Left cardiac atrium (tissue), 4 donors: ENCODE data around the gene IL1RAPL2. TPM values are rescaled to one million over a fixed set of nuclear protein-coding genes. Genes with fewer than 3 reads are reported as not detected.

Source experiments
- ATAC-seq, 2 donors: fragments of 200-7000 bp; cut with Tn5 transposase; one replicate each; pipeline ENCODE4 v1.9.1; 2020; ENCODE audit warnings: mild to moderate bottlenecking in 2 of 2, moderate library complexity in 2 of 2
- DNase-seq: peaks from one replicate; pipeline ENCODE4 v3.0.0-alpha.2; 2020
- intact Hi-C, 2 donors: fragments of 100-400 bp; cut with DNase I; formaldehyde crosslinking; loops; one replicate each; pipeline versions ENCODE4 v1.14.1 to v1.15.1; 2022 to 2023
- total RNA-seq, 2 donors: library from RNA; stranded (reverse); fragmentation: NEBNext Ultra II Directional; extraction: Animal tissue kit (Norgen Biotek cat#: 25700); gene quantifications; one replicate each; pipeline ENCODE4 v1.2.1, GENCODE V29; 2021
- donor health status: DM: no; HTN: yes; CAD: no.
- donor health status: DM: no; HTN: yes; CAD: no; lungs with severe emphysema.
- donor health status: DM: yes; HTN: yes; CAD: no.
- donor health status: Dilated cardiomyopathy.

Gene IL1RAPL2
- total RNA-seq, 2 donors from 2014 or later: 0.09 TPM; not detected in 1

DNA sequence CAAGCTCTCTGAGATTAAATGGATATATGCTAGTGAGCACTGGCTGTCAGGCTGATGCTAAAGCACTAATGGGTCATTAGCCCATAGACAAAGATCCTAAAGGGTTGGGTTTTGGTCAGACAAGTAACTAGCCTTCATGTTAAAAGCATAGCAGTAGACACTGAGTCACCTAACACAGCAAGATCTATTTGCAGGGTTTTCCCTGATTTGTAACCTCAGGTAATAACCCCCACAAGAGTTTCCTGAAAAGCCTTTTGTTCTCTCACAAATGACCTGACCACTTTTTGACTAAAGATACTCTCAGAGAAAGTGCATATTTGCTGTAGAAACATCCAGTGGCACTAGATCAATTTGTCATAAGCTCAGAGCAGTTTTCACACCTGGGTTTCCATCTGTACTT, 905.6 kb downstream of the IL1RAPL2 start:
- ATAC-seq: no peak
- intact Hi-C loops: no loop called here
- DNase-seq: no peak

DNA sequence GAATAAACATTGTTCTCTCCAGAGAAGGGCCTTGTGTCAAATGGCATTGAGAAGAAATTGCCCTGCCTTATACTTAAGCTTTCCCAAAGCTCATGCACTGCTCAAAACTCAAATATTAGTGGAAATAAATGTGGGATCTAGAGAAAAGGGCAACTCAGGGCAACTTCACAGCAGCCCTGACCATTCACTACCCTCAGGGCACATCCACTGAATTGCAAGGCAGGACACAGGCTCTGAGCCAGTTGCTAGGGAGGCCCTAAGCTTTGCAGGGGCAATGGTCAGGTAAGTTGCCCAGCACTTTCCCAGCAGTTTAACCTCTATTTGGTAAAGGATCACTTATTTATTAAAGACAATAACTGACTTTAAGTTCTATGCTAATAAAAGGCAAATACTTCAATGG, 909.8 kb downstream of the IL1RAPL2 start:
- ATAC-seq (no peak), DNase-seq (no peak)
- intact Hi-C loops: no loop called here

DNA sequence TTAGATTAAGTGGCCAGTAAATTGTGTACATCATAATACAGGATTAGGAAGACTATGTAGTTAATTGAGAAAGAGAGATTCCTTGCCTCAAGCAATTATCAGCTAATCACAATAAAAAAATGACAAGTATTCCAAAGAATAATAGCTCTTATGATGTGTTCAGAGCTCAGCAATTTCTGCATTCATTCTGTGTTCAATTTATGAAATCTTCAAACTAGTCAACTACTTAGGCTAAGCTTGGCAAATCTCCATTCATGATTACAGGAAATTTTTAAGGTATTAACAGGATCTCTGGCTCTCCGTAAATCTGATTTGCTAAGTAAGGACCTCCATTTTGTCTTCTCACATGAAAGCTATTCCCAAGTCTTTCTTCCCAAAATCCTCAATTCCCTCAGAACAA, 911.4 kb downstream of the IL1RAPL2 start:
- DNase-seq (no peak), ATAC-seq (no peak)
- intact Hi-C loops: no loop called here

DNA sequence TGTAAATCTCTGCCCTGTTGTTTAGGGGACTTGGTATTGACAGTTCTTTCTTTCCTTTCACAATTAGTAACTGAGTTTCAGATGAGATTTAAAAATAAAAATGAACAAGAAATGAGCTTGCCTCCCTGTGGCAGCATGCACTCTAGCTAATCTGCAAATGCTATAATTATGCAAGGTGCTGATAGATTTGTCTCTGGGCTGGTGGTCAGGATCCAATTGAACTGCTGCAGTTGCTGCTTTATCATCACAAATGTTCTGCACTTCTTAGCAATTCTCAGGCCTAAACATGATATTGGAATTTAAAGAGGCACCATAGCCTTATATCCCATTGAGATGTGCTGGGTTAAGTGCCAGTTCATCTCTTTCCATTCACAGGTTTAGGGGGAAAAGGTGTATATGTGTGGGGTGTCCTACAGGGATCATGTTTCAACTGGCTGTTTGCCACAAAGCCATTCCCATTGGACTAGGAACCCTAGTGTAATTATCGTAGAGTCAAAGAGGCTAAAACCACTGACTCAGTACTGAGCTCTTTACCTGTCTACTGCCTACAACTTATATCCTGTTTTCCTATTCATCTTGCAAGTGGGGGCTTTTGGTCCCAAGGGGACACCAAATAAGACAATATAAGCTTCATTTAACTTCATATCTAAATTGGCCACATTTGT, 914.8 kb downstream of the IL1RAPL2 start:
- DNase-seq (no peak), ATAC-seq (peak; percentile 55 to 74)
- intact Hi-C loops: no loop called here

DNA sequence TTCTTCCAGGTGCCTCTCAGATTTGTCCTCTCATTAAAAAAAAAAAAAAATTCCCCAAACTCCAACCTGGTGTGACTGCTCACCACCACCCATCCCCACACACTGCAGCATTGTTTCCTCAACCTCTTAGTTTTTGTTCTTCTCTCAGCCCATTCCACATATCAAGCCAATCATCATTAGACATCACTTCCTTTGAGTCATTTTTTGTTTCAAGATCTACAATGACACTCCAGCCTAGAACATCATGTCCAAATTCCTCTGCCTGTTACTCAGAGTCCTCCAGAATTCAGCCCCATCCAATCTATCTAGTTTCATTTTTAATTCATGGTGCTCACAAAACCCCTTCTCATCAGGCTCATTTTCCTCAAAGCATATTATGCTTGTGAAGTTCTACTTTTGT, 917.0 kb downstream of the IL1RAPL2 start:
- intact Hi-C loops: no loop called here

DNA sequence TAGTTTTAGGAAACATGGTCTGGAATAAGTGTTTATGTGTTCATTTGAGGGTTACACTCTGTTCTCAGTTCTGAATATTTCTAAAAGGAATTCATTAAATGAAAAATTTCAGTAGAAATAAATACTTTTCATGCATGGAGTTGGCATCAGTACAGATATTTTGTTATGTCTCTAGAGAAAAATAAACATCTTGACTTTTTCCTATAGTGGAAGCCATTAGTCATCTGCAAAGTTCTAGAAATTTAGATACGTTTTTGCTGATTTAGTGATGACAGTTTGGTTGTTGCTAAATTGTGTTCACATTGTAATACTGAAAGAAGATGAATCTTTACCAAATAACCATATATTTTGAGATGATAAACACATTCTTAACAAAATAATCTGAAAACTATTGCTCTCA, 922.7 kb downstream of the IL1RAPL2 start:
- DNase-seq (no peak), ATAC-seq (no peak)
- intact Hi-C loops: no loop called here

More for the DNA sequence above, 917.0 kb downstream of the IL1RAPL2 start:
- ATAC-seq (peak in 1 of 2 donors; percentile 68), DNase-seq (no peak)

DNA sequence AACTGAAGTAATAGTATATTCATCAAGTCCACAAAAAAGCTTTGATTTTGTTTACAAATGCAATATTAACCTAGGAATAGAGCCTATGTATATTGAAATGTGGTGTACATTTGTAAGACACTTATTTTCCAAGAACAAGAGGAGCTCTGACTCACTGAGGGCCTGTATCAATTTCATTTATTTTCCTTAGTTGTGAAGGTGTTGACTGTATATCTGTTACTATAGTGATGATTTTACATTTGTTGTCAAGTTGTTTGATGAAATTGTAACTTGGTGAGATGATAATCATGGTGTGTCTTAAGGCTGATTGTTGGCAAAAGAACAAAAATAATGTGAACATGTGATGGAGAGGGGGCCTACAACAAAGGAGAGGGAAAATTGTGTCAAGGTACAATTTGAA, 929.4 kb downstream of the IL1RAPL2 start:
- DNase-seq (no peak), ATAC-seq (no peak)
- intact Hi-C loops: no loop called here

DNA sequence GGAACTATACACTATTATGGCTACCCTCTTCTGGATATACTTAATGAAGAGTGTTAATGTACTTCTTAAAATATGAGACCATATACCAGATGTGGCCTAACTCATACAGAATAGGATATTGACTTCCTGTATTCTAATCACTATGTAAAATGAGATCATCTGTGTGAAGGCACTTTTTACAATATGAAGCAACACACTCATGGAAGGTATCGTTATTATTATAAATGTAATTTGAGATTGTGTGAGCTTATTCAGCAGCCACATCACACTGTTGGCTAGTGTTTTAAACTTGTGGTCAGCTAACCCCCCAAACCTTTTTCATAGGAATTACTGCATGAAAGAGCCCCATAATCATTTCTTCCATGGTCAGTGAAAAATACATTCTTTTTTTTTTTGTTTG, 936.3 kb downstream of the IL1RAPL2 start:
- ATAC-seq (no peak), DNase-seq (no peak)
- intact Hi-C loops: no loop called here

DNA sequence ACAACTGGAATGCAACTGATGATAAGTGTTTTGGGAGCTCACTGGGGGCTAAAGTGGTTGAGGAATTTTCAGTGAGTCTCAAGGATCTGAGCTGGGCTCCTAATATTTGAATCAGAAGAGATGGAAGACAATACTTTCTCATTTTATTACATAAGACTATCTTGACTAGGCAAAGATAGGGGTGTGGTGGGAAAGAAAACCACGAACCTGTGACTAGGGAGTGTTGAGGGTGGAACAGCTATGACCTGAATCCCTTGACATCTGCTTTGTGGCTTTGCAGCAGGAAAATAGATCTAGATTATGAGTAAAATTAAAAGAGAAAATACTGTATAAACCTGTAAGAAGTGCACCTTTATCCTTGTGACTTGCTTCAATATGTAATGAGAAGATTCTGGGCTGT, 949.6 kb downstream of the IL1RAPL2 start:
- intact Hi-C loops: no loop called here
- DNase-seq (no peak), ATAC-seq (no peak)

DNA sequence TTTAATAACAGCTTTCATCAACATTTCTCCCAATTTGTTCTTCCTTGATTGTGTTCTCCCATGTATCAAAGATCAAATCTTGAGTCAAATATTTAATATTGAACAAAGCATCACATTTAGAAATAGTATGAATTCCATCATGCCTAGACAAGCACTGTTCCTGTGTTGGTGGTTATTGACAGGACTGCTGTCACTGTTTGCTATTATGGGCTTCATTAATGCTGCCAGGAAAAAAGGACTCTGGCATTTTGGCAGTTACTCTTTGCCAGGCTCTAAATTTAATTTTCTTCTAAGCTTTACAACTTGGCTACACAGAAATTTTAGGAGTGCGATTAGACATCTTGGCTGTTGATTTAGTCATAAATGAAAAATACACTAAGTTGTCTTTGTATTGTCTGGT, 960.4 kb downstream of the IL1RAPL2 start:
- intact Hi-C loops: no loop called here
- ATAC-seq (peak; percentile 22 to 55), DNase-seq (no peak)

DNA sequence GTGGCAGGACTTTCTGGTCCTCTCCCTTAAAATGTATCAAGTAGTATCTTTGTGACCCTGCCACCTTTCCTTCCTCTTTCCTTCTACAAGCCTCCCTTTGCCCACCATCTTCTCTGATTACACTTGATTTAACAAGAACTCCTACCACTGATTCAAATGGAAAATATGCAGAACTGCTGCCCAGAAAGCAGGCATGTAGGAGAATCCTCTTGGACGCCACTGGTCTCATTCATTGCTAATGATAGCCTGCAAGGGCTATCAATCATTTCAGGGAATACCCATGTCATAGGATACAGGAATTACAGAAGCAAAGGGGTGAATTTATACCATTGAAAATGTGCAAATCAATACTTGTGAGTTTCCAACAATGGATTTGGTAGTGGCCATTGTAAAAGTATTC, 961.8 kb downstream of the IL1RAPL2 start:
- DNase-seq (no peak), ATAC-seq (no peak)
- intact Hi-C loops: no loop called here

DNA sequence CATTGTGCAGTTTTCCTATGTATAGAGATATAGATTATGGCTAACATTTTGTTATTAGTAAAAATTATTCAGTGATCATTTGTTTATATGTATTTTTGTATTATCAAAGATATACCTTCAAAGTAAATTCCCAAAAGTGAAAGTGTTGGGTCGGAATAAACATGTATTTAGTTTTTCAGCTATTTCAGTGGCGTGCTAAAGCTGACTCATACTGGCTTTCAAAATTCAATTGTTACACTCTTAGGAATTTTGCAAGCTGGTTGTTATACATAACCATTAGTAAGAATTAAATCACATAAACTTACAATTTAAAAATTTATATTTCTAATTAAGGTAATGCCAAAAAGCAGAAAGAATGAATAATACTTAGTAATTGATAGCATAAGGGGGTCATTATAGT, 968.0 kb downstream of the IL1RAPL2 start:
- ATAC-seq: no peak
- intact Hi-C loops: no loop called here

DNA sequence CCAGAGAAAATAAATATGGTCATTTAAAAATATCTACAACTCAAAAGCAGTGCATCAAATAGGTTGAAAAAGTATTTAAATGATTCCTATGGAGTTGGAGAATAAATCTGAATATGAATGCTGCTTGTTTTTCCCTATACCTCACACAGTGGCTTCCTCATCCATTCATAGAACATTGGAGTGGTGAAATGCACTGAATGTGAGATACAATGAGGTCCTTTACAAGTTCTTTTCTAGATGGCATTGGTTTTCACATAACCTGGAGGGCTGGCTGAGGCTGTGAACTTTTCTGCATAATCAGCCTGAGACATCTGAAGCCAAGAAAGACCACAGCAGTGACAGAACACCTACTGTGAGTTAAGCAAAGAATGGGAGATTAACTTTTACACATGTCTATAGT, 977.3 kb downstream of the IL1RAPL2 start:
- no peak for DNase-seq
- no peak for ATAC-seq
- intact Hi-C loops: no loop called here

More for the DNA sequence above, 968.0 kb downstream of the IL1RAPL2 start:
- DNase-seq: no peak

DNA sequence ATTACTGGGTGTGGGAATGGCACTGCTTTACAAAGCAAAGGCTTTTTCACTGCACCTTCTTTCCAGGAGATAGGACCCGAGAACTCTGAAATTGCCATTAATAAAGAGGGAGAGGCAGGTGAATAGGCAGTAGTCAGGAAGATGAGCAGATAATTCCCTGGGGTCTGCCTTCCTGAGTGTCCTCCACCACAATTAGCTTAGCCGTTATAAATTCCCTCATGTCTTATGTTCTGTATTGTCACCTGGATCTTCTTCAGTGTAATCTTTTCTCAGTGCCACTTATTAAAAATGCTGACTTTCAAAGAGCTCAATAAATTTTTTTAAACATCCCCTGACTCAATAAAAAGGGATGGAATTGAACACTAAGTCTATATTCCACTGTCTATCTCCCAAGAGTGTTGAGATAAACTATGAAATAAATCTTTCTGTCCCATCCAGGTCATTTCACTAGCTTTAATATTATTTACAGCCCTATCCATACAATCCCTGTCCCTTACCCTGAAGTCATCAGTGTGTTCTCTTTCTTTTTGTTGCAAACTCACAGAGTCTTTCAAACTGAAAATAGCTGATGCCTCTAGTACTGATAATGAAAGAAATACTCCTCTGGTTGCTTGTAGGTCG, 984.2 kb downstream of the IL1RAPL2 start:
- DNase-seq: no peak
- no peak for ATAC-seq
- intact Hi-C loops: no loop called here

DNA sequence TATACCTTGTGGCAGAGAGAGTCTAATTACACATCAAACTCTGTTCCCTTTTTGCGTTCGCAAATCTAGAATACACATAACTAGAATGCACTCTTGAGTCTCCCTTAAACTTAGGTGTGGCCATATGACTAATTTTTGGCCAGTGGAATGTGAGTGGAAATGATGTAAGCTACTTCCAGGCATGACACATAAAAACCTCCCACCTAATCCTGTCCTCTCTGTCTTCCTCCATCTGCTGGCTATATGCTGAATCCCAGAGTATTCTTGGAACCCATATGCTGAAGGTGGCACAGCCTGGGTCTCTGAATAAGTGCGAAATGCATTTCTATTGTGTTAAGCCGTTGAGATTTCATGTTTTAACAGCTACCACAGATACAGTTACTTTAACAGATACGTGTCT, 986.4 kb downstream of the IL1RAPL2 start:
- DNase-seq (no peak), ATAC-seq (no peak)
- intact Hi-C loops: no loop called here

DNA sequence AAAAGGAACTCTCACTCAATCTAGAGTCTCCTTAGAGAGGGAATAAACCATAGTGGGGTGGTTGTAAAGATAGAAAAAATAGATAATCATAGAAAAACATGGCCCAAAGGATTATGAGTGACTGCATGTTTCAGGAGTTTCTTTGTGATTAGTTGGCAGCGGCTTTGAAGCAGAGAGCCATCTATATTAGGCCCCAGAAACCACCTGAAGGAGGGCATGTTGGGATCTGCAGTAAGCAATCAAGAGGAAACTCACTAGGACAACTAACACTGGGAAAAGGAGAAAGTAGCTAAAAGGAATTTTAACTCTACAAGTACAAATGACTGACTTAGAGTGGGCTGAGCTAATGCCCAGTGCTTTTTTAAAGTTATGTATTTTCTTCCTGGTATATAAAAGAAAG, 987.1 kb downstream of the IL1RAPL2 start:
- ATAC-seq (no peak), DNase-seq (no peak)
- intact Hi-C loops: no loop called here

DNA sequence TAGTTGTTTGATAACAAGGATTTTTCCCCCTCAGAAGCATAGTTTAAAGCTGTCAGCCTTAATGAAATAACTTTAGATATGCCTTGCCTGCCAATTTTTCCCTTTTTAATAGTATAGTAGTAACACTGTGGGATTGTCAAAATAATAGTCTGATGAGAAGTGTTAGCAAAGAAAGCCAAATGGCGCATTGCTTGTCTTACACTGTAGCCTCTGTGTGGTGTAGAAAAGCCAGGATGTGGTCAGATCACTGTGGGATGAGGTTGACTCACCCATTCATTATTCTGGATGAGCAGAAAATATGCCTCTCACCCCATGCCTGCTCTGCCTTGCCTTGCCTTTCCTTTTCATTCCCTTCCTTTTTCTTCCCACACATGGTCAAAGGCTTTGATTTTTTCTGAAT, 998.5 kb downstream of the IL1RAPL2 start:
- intact Hi-C loops: no loop called here
- DNase-seq (no peak), ATAC-seq (no peak)

DNA sequence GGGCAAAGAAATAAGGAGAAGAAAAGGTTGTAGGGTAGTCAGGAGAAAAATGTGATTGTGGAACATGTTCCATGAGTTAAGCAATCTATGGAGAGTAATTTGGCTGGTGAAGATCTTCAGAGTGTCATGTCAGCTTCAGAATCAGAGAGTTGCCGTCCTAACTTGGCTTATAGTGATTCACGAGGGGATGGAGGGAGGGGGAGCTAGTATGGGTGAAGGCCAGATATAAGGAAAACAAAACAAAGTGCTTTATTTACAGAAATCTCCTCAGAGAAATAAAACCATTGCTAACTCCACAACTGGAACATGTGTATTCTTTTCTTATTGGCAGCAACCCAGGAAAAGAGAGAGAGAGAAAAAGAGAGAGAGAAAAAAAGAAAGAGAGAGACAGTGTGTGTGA, 999.9 kb downstream of the IL1RAPL2 start:
- intact Hi-C loops: no loop called here
- no peak for DNase-seq
- no peak for ATAC-seq

DNA sequence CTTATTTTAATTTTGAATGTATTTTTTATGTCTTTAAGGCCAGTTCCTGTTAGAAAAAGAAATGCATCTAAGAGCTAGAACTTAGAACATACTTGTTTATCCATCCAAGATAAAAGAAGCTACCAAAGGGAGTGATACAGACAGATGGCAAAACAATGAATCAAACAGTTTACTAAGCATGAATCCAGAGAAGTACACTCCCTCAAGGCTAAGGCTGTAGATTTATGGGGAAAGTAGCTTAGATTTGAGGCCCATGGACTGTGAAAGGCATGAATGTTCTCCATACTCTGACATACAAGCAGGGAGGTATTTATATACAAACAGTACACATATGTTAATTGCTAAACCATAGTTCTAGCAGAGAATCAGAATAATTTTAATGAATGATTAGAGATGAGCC, 1001.1 kb downstream of the IL1RAPL2 start:
- DNase-seq: no peak
- intact Hi-C loops: no loop called here
- ATAC-seq: no peak

DNA sequence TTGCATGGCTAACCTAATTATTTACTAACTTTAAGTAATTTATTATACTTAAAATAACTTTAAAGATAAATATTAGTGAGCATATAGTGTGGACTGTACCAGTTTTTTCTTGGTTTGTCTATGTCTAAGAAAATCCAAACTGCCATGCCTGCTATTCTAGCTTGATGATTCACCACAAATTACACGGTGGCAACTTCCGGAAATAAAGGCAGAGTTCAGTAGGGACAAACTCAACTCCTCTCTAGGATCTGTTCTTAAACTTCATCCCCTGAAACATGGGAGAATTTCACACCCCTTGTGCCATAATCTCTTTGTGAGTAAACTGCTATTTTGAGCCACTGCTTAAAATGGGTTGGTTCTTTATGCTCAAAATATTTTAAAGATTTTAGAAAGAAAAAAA, 1042.7 kb downstream of the IL1RAPL2 start:
- intact Hi-C loops: no loop called here
- DNase-seq (no peak), ATAC-seq (peak; percentile 30 to 64)

DNA sequence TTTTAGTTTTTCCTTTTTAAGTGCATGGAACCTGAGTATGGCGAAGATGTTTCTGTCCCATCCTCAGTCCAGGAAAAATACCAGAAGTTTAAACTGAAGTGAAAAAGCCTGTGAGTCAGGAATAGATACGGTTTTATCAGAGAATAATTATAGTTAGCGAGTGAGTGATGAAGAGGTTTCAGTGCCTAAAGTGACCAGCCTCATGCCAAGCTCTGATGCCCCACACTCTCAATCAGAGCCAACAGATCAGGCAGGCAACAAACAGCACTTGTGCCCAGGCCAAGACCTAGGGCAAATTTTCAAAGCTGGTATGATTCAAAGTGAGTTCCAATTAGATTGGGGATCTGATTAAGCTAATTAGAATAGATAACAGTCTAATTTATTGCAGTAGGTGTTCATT, 1043.5 kb downstream of the IL1RAPL2 start:
- ATAC-seq: peak; percentile 61 to 75
- DNase-seq: no peak
- intact Hi-C loops: no loop called here
